HEK293 (cell line): ENCODE measurements around the gene ENAH.

Source experiments
- CTCF ChIA-PET: fragments of 350-600 bp; formaldehyde crosslinking; extraction: SDS; loops from one replicate; lab custom pipeline; 2021; ENCODE audit warnings: antibody characterized with exemption; lab: Yijun Ruan, JAX
- POLR2A ChIA-PET: fragments of 300-600 bp; formaldehyde crosslinking; extraction: SDS; loops from one replicate; lab custom pipeline; 2020; ENCODE audit warnings: antibody characterized with exemption, inconsistent platforms; lab: Yijun Ruan, JAX
- H3K27ac ChIP-seq: fragments of 200-500 bp; sonication (Bioruptor generic); 2 replicates; pipeline ENCODE4 v1.5.1; 2014; ENCODE audit warnings: low read depth, low read length, control low read depth, inconsistent platforms; ENCODE audit errors: extremely low read depth
- H3K36me3 ChIP-seq, 2 experiments: fragments of 200-500 bp in 1 of 2; sonication (Bioruptor generic) in 1 of 2; 1 replicate in 1 of 2; 2 replicates in 1 of 2; pipeline ENCODE4 v1.5.1; 2014 to 2017; ENCODE audit warnings: inconsistent platforms in 2 of 2, low read length in 2 of 2; ENCODE audit not compliant: control insufficient read depth in 2 of 2, insufficient read depth in 1 of 2
- H3K4me1 ChIP-seq: fragments of 200-500 bp; sonication (Bioruptor generic); 2 replicates; pipeline ENCODE4 v1.5.1; 2014; ENCODE audit warnings: mild to moderate bottlenecking, low read length, inconsistent platforms; ENCODE audit not compliant: control insufficient read depth, insufficient read depth
- H3K4me3 ChIP-seq: 2 replicates; pipeline ENCODE4 v1.5.1; 2011; ENCODE audit warnings: low read depth, mild to moderate bottlenecking, control low read depth, low read length, moderate library complexity
- H3K9me3 ChIP-seq: fragments of 200-500 bp; sonication (Bioruptor generic); 2 replicates; pipeline ENCODE4 v1.5.1; 2014; ENCODE audit warnings: low read depth, low read length, inconsistent platforms; ENCODE audit not compliant: control insufficient read depth, insufficient read depth
- FEZF1 ChIP-seq: fragments of 450-650 bp; formaldehyde crosslinking; IDR thresholded peaks from 2 replicates; pipeline ENCODE4 v1.5.1; 2016; ENCODE audit warnings: missing biosample characterization, missing genetic modification characterization
- HIC1 ChIP-seq: fragments of 450-650 bp; formaldehyde crosslinking; IDR thresholded peaks from 2 replicates; pipeline ENCODE4 v1.5.1; 2016; ENCODE audit warnings: missing biosample characterization, missing genetic modification characterization
- INSM2 ChIP-seq: fragments of 450-650 bp; formaldehyde crosslinking; IDR thresholded peaks from 2 replicates; pipeline ENCODE4 v1.5.1; 2016; ENCODE audit warnings: missing biosample characterization, missing genetic modification characterization
- KLF10 ChIP-seq: fragments of 450-650 bp; IDR thresholded peaks from 2 replicates; pipeline ENCODE4 v1.5.1; 2018; ENCODE audit warnings: missing biosample characterization, mild to moderate bottlenecking, missing genetic modification characterization
- MZF1 ChIP-seq: fragments of 450-650 bp; formaldehyde crosslinking; IDR thresholded peaks from 2 replicates; pipeline ENCODE4 v1.5.1; 2017; ENCODE audit warnings: missing biosample characterization, missing genetic modification characterization, borderline replicate concordance
- OSR2 ChIP-seq: fragments of 450-650 bp; formaldehyde crosslinking; IDR thresholded peaks from 2 replicates; pipeline ENCODE4 v1.5.1; 2016; ENCODE audit warnings: missing biosample characterization, missing genetic modification characterization
- PRDM1 ChIP-seq: fragments of 450-650 bp; formaldehyde crosslinking; IDR thresholded peaks from 2 replicates; pipeline ENCODE4; 2016; ENCODE audit warnings: missing biosample characterization, missing genetic modification characterization
- PRDM6 ChIP-seq: fragments of 450-650 bp; formaldehyde crosslinking; IDR thresholded peaks from 2 replicates; pipeline ENCODE4 v1.5.1; 2017; ENCODE audit warnings: missing biosample characterization, missing genetic modification characterization
- WT1 ChIP-seq: fragments of 450-650 bp; formaldehyde crosslinking; IDR thresholded peaks from 2 replicates; pipeline ENCODE4 v1.5.1; 2016; ENCODE audit warnings: missing biosample characterization, missing genetic modification characterization
- ZBTB8A ChIP-seq: fragments of 450-650 bp; formaldehyde crosslinking; IDR thresholded peaks from 2 replicates; pipeline ENCODE4 v1.5.1; 2016; ENCODE audit warnings: missing biosample characterization, missing genetic modification characterization
- ZEB2 ChIP-seq: fragments of 450-650 bp; formaldehyde crosslinking; IDR thresholded peaks from 2 replicates; pipeline ENCODE4 v1.5.1; 2016; ENCODE audit warnings: missing biosample characterization, missing genetic modification characterization
- ZNF121 ChIP-seq: fragments of 450-650 bp; formaldehyde crosslinking; IDR thresholded peaks from 2 replicates; pipeline ENCODE4 v1.5.1; 2016; ENCODE audit warnings: missing biosample characterization, missing genetic modification characterization
- ZNF18 ChIP-seq: fragments of 450-650 bp; formaldehyde crosslinking; IDR thresholded peaks from 2 replicates; pipeline ENCODE4 v1.5.1; 2016; ENCODE audit warnings: missing biosample characterization, missing genetic modification characterization
- ZNF302 ChIP-seq: fragments of 450-650 bp; formaldehyde crosslinking; IDR thresholded peaks from 2 replicates; pipeline ENCODE4 v1.5.1; 2016; ENCODE audit warnings: missing biosample characterization, missing genetic modification characterization, low read depth
- ZNF341 ChIP-seq: fragments of 450-650 bp; formaldehyde crosslinking; IDR thresholded peaks from 2 replicates; pipeline ENCODE4; 2016; ENCODE audit warnings: low read depth, missing biosample characterization, missing genetic modification characterization
- ZNF416 ChIP-seq: fragments of 450-650 bp; formaldehyde crosslinking; IDR thresholded peaks from 2 replicates; pipeline ENCODE4 v1.5.1; 2016; ENCODE audit warnings: missing biosample characterization, missing genetic modification characterization
- ZNF580 ChIP-seq: fragments of 450-650 bp; formaldehyde crosslinking; IDR thresholded peaks from 2 replicates; pipeline ENCODE4 v1.5.1; 2016; ENCODE audit warnings: missing biosample characterization, missing genetic modification characterization
- ZNF596 ChIP-seq: fragments of 450-650 bp; IDR thresholded peaks from 2 replicates; pipeline ENCODE4 v1.5.0; 2018; ENCODE audit warnings: missing biosample characterization, mild to moderate bottlenecking, missing genetic modification characterization, moderate library complexity
- ZNF600 ChIP-seq: fragments of 450-650 bp; formaldehyde crosslinking; IDR thresholded peaks from 2 replicates; pipeline ENCODE4 v1.5.1; 2016; ENCODE audit warnings: missing biosample characterization, missing genetic modification characterization
- ZNF660 ChIP-seq: fragments of 450-650 bp; IDR thresholded peaks from 2 replicates; pipeline ENCODE4 v1.5.1; 2018; ENCODE audit warnings: missing biosample characterization, mild to moderate bottlenecking, missing genetic modification characterization
- ZNF692 ChIP-seq: fragments of 450-650 bp; formaldehyde crosslinking; IDR thresholded peaks from 2 replicates; pipeline ENCODE4 v1.5.1; 2016; ENCODE audit warnings: missing biosample characterization, missing genetic modification characterization
- ZNF843 ChIP-seq: fragments of 450-650 bp; formaldehyde crosslinking; IDR thresholded peaks from 2 replicates; pipeline ENCODE4 v1.5.1; 2016; ENCODE audit warnings: missing biosample characterization, missing genetic modification characterization

Gene ENAH

GRCh38 chr1:225534135-225534534, 118.8 kb downstream of the ENAH start:
- CTCF ChIA-PET: interaction anchor here (0.6 to 3.1 kb wide), 6 partner anchors 11 to 612 kb away, joined by 3 to 10 read pairs (median 4); no protein-coding TSS in a partner anchor
- TF ChIP-seq PRDM6 (tag by site-specific recombination) (peak; percentile 45), ZNF341 (tag by site-specific recombination) (0 out of 2 replicates have a peak, but pooled peaks have one; percentile 16), ZNF121 (no peak), ZNF660 (tag by site-specific recombination) (peak; percentile 12; the same call in 1 of the 2 replicates), ZNF600 (tag by site-specific recombination) (no peak), FEZF1 (tag by site-specific recombination) (peak; percentile 52), MZF1 (peak; percentile 70; the same call in 1 of the 2 replicates)
- Histone ChIP-seq H3K36me3 (peaks cover 0 to 14% of the 10 kb centered on the region in 2 experiments; a peak in 1 of 3 replicates), H3K4me3 (no peak overlapping the region), H3K27ac (no peak overlapping the region), H3K4me1 (peaks cover 53% of the 10 kb centered on the region), H3K9me3 (no peaks in the 10 kb centered on the region)
- POLR2A ChIA-PET: no interaction called here

GRCh38 chr1:225533238-225533637, 119.7 kb downstream of the ENAH start:
- ChIA-PET CTCF (interaction anchor here (0.6 kb wide), 1 partner anchor 15 kb away, joined by 3 read pairs; no protein-coding TSS in a partner anchor), POLR2A (interaction anchor here (0.7 kb wide), 1 partner anchor 119 kb away, joined by 3 read pairs; no protein-coding TSS in a partner anchor)
- Histone ChIP-seq H3K27ac (no peak overlapping the region), H3K9me3 (no peaks in the 10 kb centered on the region), H3K4me1 (peaks cover 47% of the 10 kb centered on the region), H3K36me3 (peaks cover 0 to 21% of the 10 kb centered on the region in 2 experiments; a peak in 1 of 3 replicates), H3K4me3 (no peak overlapping the region)
- TF ChIP-seq ZNF416 (tag by site-specific recombination) (no peak), OSR2 (tag by site-specific recombination) (peak; percentile 46; the same call in 1 of the 2 replicates), PRDM1 (tag by site-specific recombination) (peak; percentile 59), ZNF18 (tag by site-specific recombination) (peak; percentile 73; the same call in 1 of the 2 replicates), ZNF843 (tag by site-specific recombination) (peak; percentile 85), ZBTB8A (0 out of 2 replicates have a peak, but pooled peaks have one; percentile 16), KLF10 (tag by site-specific recombination) (0 out of 2 replicates have a peak, but pooled peaks have one; percentile 15), ZNF302 (tag by site-specific recombination) (no peak), INSM2 (0 out of 2 replicates have a peak, but pooled peaks have one; percentile 16), ZNF580 (tag by site-specific recombination) (0 out of 2 replicates have a peak, but pooled peaks have one; percentile 73), ZNF692 (no peak; the same call in 1 of the 2 replicates), ZNF600 (tag by site-specific recombination) (peak; percentile 99), WT1 (tag by site-specific recombination) (peak; percentile 35; the same call in 1 of the 2 replicates), PRDM6 (tag by site-specific recombination) (peak; percentile 99), ZNF596 (tag by site-specific recombination) (peak; percentile 66), HIC1 (tag by site-specific recombination) (peak; percentile 29; the same call in 1 of the 2 replicates), ZEB2 (tag by site-specific recombination) (0 out of 2 replicates have a peak, but pooled peaks have one; percentile 14), MZF1 (peak; percentile 34; the same call in 1 of the 2 replicates)
